B cell (primary cell): Measurements from ENCODE around the gene C13orf42. TPM values are rescaled to one million over a fixed set of nuclear protein-coding genes. Genes with fewer than 3 reads are reported as not detected.

Source experiments
- ATAC-seq: fragments of 200-7000 bp; cut with Tn5 transposase; one replicate; pipeline ENCODE4 v1.10.0; 2021; ENCODE audit warnings: low read depth, mild to moderate bottlenecking, moderate number of reproducible peaks, moderate library complexity
- CTCF ChIA-PET: fragments of 350-600 bp; sonication (Branson Sonifier 250); formaldehyde crosslinking; loops from one replicate; lab custom pipeline; 2021; ENCODE audit warnings: antibody characterized with exemption, inconsistent platforms; lab: Charles Lee
- POLR2A ChIA-PET: fragments of 350-600 bp; sonication (Branson Sonifier 250); formaldehyde crosslinking; loops from one replicate; lab custom pipeline; 2021; ENCODE audit warnings: antibody characterized with exemption; lab: Charles Lee
- DNase-seq: peaks from one replicate; pipeline ENCODE4 v3.0.0; 2013
- H2AFZ ChIP-seq: 2 replicates; pipeline ENCODE4 v1.6.1; 2012; ENCODE audit warnings: mild to moderate bottlenecking, low read depth, low read length; ENCODE audit not compliant: insufficient read depth, poor library complexity, severe bottlenecking
- H3K27ac ChIP-seq, 2 donors: 1 replicate in 1 of 2; 2 replicates in 1 of 2; pipeline ENCODE4 v1.5.1; 2012 to 2013; ENCODE audit warnings: low read length in 2 of 2, mild to moderate bottlenecking in 2 of 2, moderate library complexity in 1 of 2
- H3K27me3 ChIP-seq, 4 experiments: fragments of 200-600 bp in 1 of 4; sonication (generic) in 1 of 4; replicated peaks in 1 of 4; 1 replicate in 2 of 4; 2 replicates in 2 of 4; pipeline versions ENCODE4 v1.6.1 to v1.7.0; 2013 to 2016; ENCODE audit warnings: low read length in 3 of 4, mild to moderate bottlenecking in 2 of 4, mixed read lengths in 1 of 4, moderate library complexity in 1 of 4; ENCODE audit not compliant: insufficient read depth in 4 of 4, control insufficient read depth in 3 of 4; ENCODE audit errors: control extremely low read depth in 1 of 4
- H3K36me3 ChIP-seq, 2 experiments: replicated peaks in 1 of 2; 1 replicate in 1 of 2; 2 replicates in 1 of 2; pipeline versions ENCODE4 v1.6.1 to v1.7.1; 2013; ENCODE audit warnings: low read length in 1 of 2; ENCODE audit not compliant: insufficient read depth in 2 of 2, control insufficient read depth in 1 of 2; ENCODE audit errors: control extremely low read depth in 1 of 2, extremely low read depth in 1 of 2
- H3K4me1 ChIP-seq, 2 donors: fragments of 200-600 bp in 1 of 2; sonication (generic) in 1 of 2; 1 replicate in 1 of 2; 2 replicates in 1 of 2; pipeline versions ENCODE4 v1.5.1 to v1.6.1; 2013 to 2017; ENCODE audit warnings: low read length in 2 of 2; ENCODE audit not compliant: control insufficient read depth in 2 of 2, insufficient read depth in 2 of 2
- H3K4me2 ChIP-seq: replicated peaks from 2 replicates; pipeline ENCODE3; 2012; ENCODE audit warnings: mild to moderate bottlenecking, low read depth, low read length; ENCODE audit not compliant: poor library complexity, severe bottlenecking
- H3K4me3 ChIP-seq, 5 experiments: fragments of 200-600 bp in 1 of 5; sonication (generic) in 1 of 5; 1 replicate in 3 of 5; 2 replicates in 2 of 5; pipeline versions ENCODE4 v1.5.1 to v1.7.0; 2011 to 2016; ENCODE audit warnings: low read length in 4 of 5, mild to moderate bottlenecking in 4 of 5, low read depth in 2 of 5, control low read depth in 1 of 5, moderate library complexity in 1 of 5; ENCODE audit not compliant: insufficient read depth in 1 of 5; ENCODE audit errors: control extremely low read depth in 1 of 5, extremely low read depth in 1 of 5
- H3K79me2 ChIP-seq: fragments of 200-600 bp; sonication (generic); one replicate; pipeline ENCODE4 v1.6.0; 2016; ENCODE audit warnings: low read length; ENCODE audit not compliant: control insufficient read depth, insufficient read depth
- H3K9ac ChIP-seq: fragments of 200-600 bp; sonication (generic); 2 replicates; pipeline ENCODE4 v1.6.1; 2017; ENCODE audit warnings: mild to moderate bottlenecking, low read length, moderate library complexity
- H3K9me3 ChIP-seq, 3 donors: one replicate each; pipeline versions ENCODE4 v1.6.1 to v1.7.1; 2013; ENCODE audit warnings: low read length in 2 of 3; ENCODE audit not compliant: control insufficient read depth in 2 of 3, insufficient read depth in 1 of 3; ENCODE audit errors: control extremely low read depth in 1 of 3
- H4K20me1 ChIP-seq: 2 replicates; pipeline ENCODE4 v1.6.0; 2012; ENCODE audit warnings: mild to moderate bottlenecking, low read length; ENCODE audit not compliant: insufficient read depth, control insufficient read depth, poor library complexity, severe bottlenecking
- H3K27ac Mint-ChIP-seq: one replicate; pipeline ENCODE4 v1.8.0; 2021; ENCODE audit warnings: mixed read lengths
- H3K27me3 Mint-ChIP-seq: one replicate; pipeline ENCODE4 v1.8.0; 2021; ENCODE audit warnings: mixed read lengths
- H3K4me1 Mint-ChIP-seq: one replicate; pipeline ENCODE4 v1.8.0; 2021; ENCODE audit warnings: mixed read lengths
- H3K4me3 Mint-ChIP-seq: one replicate; pipeline ENCODE4 v1.8.0; 2021; ENCODE audit warnings: mixed read lengths
- H3K9me3 Mint-ChIP-seq: one replicate; pipeline ENCODE4 v1.8.0; 2022; ENCODE audit warnings: mixed read lengths; ENCODE audit not compliant: insufficient read depth
- EZH2 ChIP-seq: IDR thresholded peaks from 2 replicates; pipeline ENCODE4 v1.6.1; 2012; ENCODE audit warnings: borderline replicate concordance, low read depth, mild to moderate bottlenecking, moderate library complexity, low read length; ENCODE audit not compliant: insufficient read depth, poor library complexity, severe bottlenecking
- WGBS: methylation state at CpG from one replicate; pipeline ENCODE4 v1.1.5; 2013; ENCODE audit warnings: missing lambda C conversion rate; ENCODE audit not compliant: insufficient coverage; 5-methylcytosine and 5-hydroxymethylcytosine counted together
- intact Hi-C: fragments of 100-400 bp; cut with micrococcal nuclease; formaldehyde crosslinking; loops from one replicate; pipeline ENCODE4 v1.10.0; 2022
- polyA plus RNA-seq: library from polyadenylated mRNA; depleted of rRNA; stranded (reverse); fragments of >200 nt; gene quantifications from 2 replicates; pipeline ENCODE4 v1.2.3, GENCODE V29; 2012
- total RNA-seq, 2 donors: library from RNA; stranded (reverse); fragments of 120-200 nt in 1 of 2; gene quantifications; 1 replicate in 1 of 2; 2 replicates in 1 of 2; pipeline versions ENCODE4 v1.2.3 to v1.2.4, GENCODE V29; 2013 to 2022
- TF ChIP-seq, protein P1 (sequence below): fragments of 200-600 bp; IDR thresholded peaks from one replicate; pipeline ENCODE4 v1.8.0; 2022; ENCODE audit warnings: antibody characterized with exemption, mild to moderate bottlenecking

Gene C13orf42
- total and polyA plus RNA-seq, 2 donors (not counting 1 experiment from before 2014, with no cell fraction given) = not detected

GRCh38 chr13:51134763-51135365 lies 23.8 kb upstream of the C13orf42 start:
- no peak overlapping the region for H3K4me3 Mint-ChIP-seq
- TF ChIP-seq, protein P1, sequence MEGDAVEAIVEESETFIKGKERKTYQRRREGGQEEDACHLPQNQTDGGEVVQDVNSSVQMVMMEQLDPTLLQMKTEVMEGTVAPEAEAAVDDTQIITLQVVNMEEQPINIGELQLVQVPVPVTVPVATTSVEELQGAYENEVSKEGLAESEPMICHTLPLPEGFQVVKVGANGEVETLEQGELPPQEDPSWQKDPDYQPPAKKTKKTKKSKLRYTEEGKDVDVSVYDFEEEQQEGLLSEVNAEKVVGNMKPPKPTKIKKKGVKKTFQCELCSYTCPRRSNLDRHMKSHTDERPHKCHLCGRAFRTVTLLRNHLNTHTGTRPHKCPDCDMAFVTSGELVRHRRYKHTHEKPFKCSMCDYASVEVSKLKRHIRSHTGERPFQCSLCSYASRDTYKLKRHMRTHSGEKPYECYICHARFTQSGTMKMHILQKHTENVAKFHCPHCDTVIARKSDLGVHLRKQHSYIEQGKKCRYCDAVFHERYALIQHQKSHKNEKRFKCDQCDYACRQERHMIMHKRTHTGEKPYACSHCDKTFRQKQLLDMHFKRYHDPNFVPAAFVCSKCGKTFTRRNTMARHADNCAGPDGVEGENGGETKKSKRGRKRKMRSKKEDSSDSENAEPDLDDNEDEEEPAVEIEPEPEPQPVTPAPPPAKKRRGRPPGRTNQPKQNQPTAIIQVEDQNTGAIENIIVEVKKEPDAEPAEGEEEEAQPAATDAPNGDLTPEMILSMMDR = no peak
- TF ChIP-seq EZH2 = no peak
- no peaks in the 10 kb centered on the region for H3K79me2 ChIP-seq
- H3K27me3 Mint-ChIP-seq = peaks cover 25% of the 10 kb centered on the region
- H3K4me1 ChIP-seq = no peaks in the 10 kb centered on the region
- peaks cover 1 to 12% (median 10%) of the 10 kb centered on the region in 3 donors for H3K9me3 ChIP-seq
- intact Hi-C loops = no loop called here
- no peaks in the 10 kb centered on the region for H3K4me1 Mint-ChIP-seq
- no peak for DNase-seq
- no peak overlapping the region for H3K27ac Mint-ChIP-seq
- H3K4me3 ChIP-seq = no peak overlapping the region
- WGBS = 74% methylated on average over 6 of the region's 8 CpGs
- H3K36me3 ChIP-seq = no peaks in the 10 kb centered on the region
- H2AFZ ChIP-seq = no peak overlapping the region
- H3K27me3 ChIP-seq = peaks cover 0 to 3% (median 0%) of the 10 kb centered on the region in 4 experiments
- H3K27ac ChIP-seq = no peak overlapping the region
- H3K9ac ChIP-seq = no peak overlapping the region
- no peak overlapping the region for H3K4me2 ChIP-seq
- peaks cover 3% of the 10 kb centered on the region for H3K9me3 Mint-ChIP-seq
- no peak for ATAC-seq
- ChIA-PET CTCF (no interaction called here), POLR2A (no interaction called here)
- no peaks in the 10 kb centered on the region for H4K20me1 ChIP-seq

GRCh38 chr13:51130348-51130747 lies 19.3 kb upstream of the C13orf42 start:
- H3K79me2 ChIP-seq = no peaks in the 10 kb centered on the region
- peaks cover 4% of the 10 kb centered on the region for H3K4me1 Mint-ChIP-seq
- no peak for DNase-seq
- H2AFZ ChIP-seq = no peak overlapping the region
- H3K4me3 Mint-ChIP-seq = no peak overlapping the region
- ChIA-PET CTCF (interaction anchor here (10.6 kb wide), 1 partner anchor 157 kb away, joined by 150 read pairs; no protein-coding TSS in a partner anchor), POLR2A (no interaction called here)
- H3K4me1 ChIP-seq = peaks cover 0 to 7% of the 10 kb centered on the region in 2 donors
- H3K9me3 Mint-ChIP-seq = peaks cover 3% of the 10 kb centered on the region
- H3K4me2 ChIP-seq = no peak overlapping the region
- H3K9ac ChIP-seq = no peak overlapping the region
- H3K36me3 ChIP-seq = no peaks in the 10 kb centered on the region
- H3K27me3 Mint-ChIP-seq = peaks cover 6% of the 10 kb centered on the region
- intact Hi-C loops = no loop called here
- no peak overlapping the region for H3K27ac Mint-ChIP-seq
- peaks cover 1 to 17% (median 10%) of the 10 kb centered on the region in 3 donors for H3K9me3 ChIP-seq
- H3K4me3 ChIP-seq = no peak overlapping the region
- H3K27me3 ChIP-seq = no peaks in the 10 kb centered on the region
- WGBS = no CpG with 5 or more reads among the region's 1 CpG
- H4K20me1 ChIP-seq = no peaks in the 10 kb centered on the region
- TF ChIP-seq, protein P1 = no peak
- TF ChIP-seq EZH2 = no peak
- ATAC-seq = no peak
- H3K27ac ChIP-seq = no peak overlapping the region
